NCI-H2029 (cell line): ENCODE measurements around the gene RBM4.
"Not testable (repeated sequence)": the region's sequence is repeated elsewhere in the genome, so short reads cannot be mapped to it uniquely, and the experiment has no call there.

ENCODE experiments used
- DNase-seq: peaks from one replicate; lab custom pipeline; 2025; lab: John Stamatoyannopoulos, UW

Gene RBM4

GRCh38 chr11:66638177-66639065, at the start of gene RBM4:
Gene RBM4, plus strand, starts transcription at chr11:66638703. Its CDS starts 1,009 bp downstream, at chr11:66639712.
- DNase-seq: peak; percentile 99

GRCh38 chr11:66589315-66589714, 49.2 kb upstream of the RBM4 start:
- DNase-seq: not testable (repeated sequence)

- DNase-seq: no peak
These were observed 48.4 kb upstream of the RBM4 start for GRCh38 chr11:66589996-66590675.

GRCh38 chr11:66591175-66591574, 47.3 kb upstream of the RBM4 start:
- DNase-seq: no peak

GRCh38 chr11:66592457-66593302, 45.8 kb upstream of the RBM4 start, which contains the start of the genes CCDC87 and CCS:
Gene CCDC87, minus strand, starts transcription at chr11:66593063. Its CDS starts 48 bp downstream, at chr11:66593015.
Gene CCS, plus strand, starts transcription at chr11:66593185. Its CDS starts 77 bp downstream, at chr11:66593262.
- DNase-seq: peak; percentile 95

- DNase-seq: no peak
These were observed 45.2 kb upstream of the RBM4 start for GRCh38 chr11:66593303-66593635.

- no peak for DNase-seq
These were observed 44.9 kb upstream of the RBM4 start for GRCh38 chr11:66593650-66594049.

GRCh38 chr11:66595245-66595904, 43.1 kb upstream of the RBM4 start:
- no peak for DNase-seq

- no peak for DNase-seq
These were observed 39.5 kb upstream of the RBM4 start for GRCh38 chr11:66598993-66599392.

- no peak for DNase-seq
These were observed 38.3 kb upstream of the RBM4 start for GRCh38 chr11:66600219-66600618.

GRCh38 chr11:66600631-66601233, 37.8 kb upstream of the RBM4 start:
- DNase-seq: no peak

- no peak for DNase-seq
These were observed 35.4 kb upstream of the RBM4 start for GRCh38 chr11:66603072-66603471.

GRCh38 chr11:66604155-66604554, 34.3 kb upstream of the RBM4 start:
- no peak for DNase-seq

- DNase-seq: not testable (repeated sequence)
These were observed 31.9 kb upstream of the RBM4 start for GRCh38 chr11:66606608-66607007.

- DNase-seq: no peak
These were observed 31.2 kb upstream of the RBM4 start for GRCh38 chr11:66607126-66607834.

GRCh38 chr11:66609721-66610617, 28.5 kb upstream of the RBM4 start:
- no peak for DNase-seq

GRCh38 chr11:66612458-66612857, 26.0 kb upstream of the RBM4 start:
- no peak for DNase-seq

- DNase-seq: peak; percentile 24
These were observed 24.4 kb upstream of the RBM4 start for GRCh38 chr11:66614073-66614472.

GRCh38 chr11:66616379-66617154, 21.9 kb upstream of the RBM4 start, which contains the start of gene RBM14:
Gene RBM14, plus strand, starts transcription at chr11:66616630. Its CDS starts 91 bp downstream, at chr11:66616721.
- peak; percentile 99 for DNase-seq
